Dermis lymphatic vessel endothelial cell (primary cell): ENCODE results near the gene SLC25A31. TPM values are rescaled to one million over a fixed set of nuclear protein-coding genes. Genes with fewer than 3 reads are reported as not detected.

Source experiments
- total RNA-seq: library from RNA; depleted of rRNA; stranded (reverse); fragments of >200 nt; gene quantifications from 2 replicates; pipeline ENCODE4 v1.2.1, GENCODE V29; 2014

SLC25A31 gene
- total RNA-seq = not detected in 2 replicates

DNA sequence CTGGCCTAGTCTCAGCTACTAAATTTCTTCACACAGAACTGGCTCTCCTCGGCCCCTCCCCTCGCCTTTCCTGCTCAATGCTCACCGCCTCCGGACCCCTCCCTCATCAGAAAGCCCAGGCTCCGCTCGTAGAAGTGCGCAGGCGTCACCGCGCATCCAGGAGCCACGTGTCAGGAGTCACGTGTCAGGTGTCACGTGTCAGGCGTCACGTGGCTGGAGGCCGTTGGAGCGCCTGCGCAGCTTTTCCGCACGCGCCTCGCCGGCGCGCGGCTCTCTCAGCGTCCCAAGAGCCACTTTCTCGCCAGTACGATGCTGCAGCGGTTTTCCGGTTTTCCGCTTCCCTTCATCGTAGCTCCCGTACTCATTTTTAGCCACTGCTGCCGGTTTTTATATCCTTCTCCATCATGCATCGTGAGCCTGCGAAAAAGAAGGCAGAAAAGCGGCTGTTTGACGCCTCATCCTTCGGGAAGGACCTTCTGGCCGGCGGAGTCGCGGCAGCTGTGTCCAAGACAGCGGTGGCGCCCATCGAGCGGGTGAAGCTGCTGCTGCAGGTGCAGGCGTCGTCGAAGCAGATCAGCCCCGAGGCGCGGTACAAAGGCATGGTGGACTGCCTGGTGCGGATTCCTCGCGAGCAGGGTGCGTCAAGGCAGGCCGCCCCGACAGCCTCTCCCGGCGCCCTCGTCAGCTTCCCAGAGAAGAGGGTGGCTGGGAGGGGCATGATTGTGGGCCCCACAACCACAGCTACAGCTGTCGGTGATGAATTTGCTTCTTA is at the start of gene SLC25A31:
TSS of gene SLC25A31 (plus strand) at position 259 of the 772 bp plus-strand sequence. CDS start at position 405, 146 bp downstream.

GRCh38 chr4:127782275-127783025 is 52.2 kb downstream of the SLC25A31 start, which contains the start of gene HSPA4L:
TSS of gene HSPA4L (plus strand) at chr4:127782322. CDS start at chr4:127782551, 229 bp downstream.

Other genes starting within 250 kb of the SLC25A31 start
- gene INTU, start 97.4 kb upstream of the SLC25A31 start, total RNA-seq = 0.54 and 2.8 TPM in 2 replicates
- 1.1 and 2.1 TPM in 2 replicates for gene HSPA4L, start 51.9 kb downstream of the SLC25A31 start, total RNA-seq
- 3.6 and 3.8 TPM in 2 replicates for gene PLK4, start 150.5 kb downstream of the SLC25A31 start, total RNA-seq
- gene MFSD8, start 234.8 kb downstream of the SLC25A31 start, total RNA-seq = 17.3 and 19.4 TPM in 2 replicates
- 7.6 and 9.5 TPM in 2 replicates for gene ABHD18, start 235.0 kb downstream of the SLC25A31 start, total RNA-seq